HG03521 (cell line): ENCODE results near the gene C15orf61.

Experiments
- ATAC-seq: cut with Tn5 transposase; IDR thresholded peaks from one replicate; pipeline ENCODE4 v1.9.1; 2021; ENCODE audit warnings: mild to moderate bottlenecking, moderate library complexity; ENCODE audit not compliant: unreplicated experiment

Gene C15orf61

DNA sequence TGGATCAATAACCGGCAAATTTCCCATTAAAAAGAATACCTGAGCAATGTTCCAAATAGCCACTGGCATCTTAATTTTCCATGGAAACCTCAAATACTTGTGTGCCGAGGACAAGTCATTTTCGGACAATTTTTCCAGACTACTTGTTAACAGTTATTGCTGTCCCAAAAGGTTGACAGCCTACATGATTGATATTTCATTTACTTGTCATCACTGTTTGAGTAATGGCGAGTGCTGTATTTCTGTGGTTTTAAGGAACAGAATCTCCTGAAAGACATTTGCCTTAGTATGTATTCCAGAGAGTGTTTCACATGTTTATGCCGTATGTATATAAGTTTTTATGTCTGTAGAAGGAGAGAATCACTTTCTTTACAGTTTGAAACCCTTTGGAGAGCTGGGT is 58.2 kb downstream of the C15orf61 start:
- ATAC-seq, result no peak
